SH-SY5Y (cell line): ENCODE data around the gene PCNA.

ENCODE experiments used
- GATA2 ChIP-seq: IDR thresholded peaks from 2 replicates; pipeline ENCODE4 v1.6.1; 2011; ENCODE audit warnings: mild to moderate bottlenecking, low read depth, low read length
- GATA3 ChIP-seq: IDR thresholded peaks from 2 replicates; pipeline ENCODE4 v1.6.1; 2011; ENCODE audit warnings: low read depth, mild to moderate bottlenecking, low read length, moderate library complexity

DNA sequence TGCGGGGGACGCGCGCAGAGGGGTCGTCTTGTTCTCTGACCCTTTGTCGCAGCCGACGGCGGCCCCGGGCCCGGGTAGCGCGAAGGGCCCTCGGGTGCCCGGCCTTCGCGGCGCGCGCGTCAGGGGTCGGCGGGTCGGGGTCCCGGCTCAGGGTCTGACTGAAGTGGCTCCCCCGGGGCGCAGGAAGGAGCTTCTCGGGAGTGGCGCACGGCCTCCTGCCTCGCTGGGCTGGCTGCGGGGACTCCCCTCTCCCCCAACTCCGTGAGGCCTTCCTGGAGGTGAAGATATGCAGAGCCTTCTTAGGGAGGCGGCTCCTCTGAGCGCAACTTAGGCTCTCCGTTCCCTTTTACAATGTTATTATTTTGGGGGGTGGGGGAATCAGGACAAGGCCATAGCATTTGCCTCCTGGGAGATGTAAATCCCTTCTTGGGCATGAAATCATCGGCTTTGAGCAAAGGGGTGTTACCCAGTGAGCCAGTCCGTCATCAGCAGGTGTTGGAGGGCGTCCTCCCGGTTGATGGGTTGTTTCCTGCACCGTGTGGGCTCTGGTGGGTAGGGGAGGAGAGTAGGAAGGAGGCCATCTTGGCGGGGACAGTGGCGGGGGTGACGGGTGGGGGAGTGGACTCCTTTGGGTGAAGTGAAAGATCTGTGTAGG lies 7.6 kb upstream of the PCNA start:
- no peak for TF ChIP-seq GATA2
- no peak for TF ChIP-seq GATA3
